GM19025 (cell line): Measurements from ENCODE around the gene TMEM209.

Source experiments
- ATAC-seq: cut with Tn5 transposase; IDR thresholded peaks from one replicate; pipeline ENCODE4 v1.9.1; 2021; ENCODE audit warnings: mild to moderate bottlenecking, low read depth, moderate library complexity; ENCODE audit not compliant: unreplicated experiment

TMEM209 gene

GRCh38 chr7:130145424-130146100, 59.6 kb downstream of the TMEM209 start:
- ATAC-seq = no peak

GRCh38 chr7:130144312-130145171, 60.7 kb downstream of the TMEM209 start:
- no peak for ATAC-seq

GRCh38 chr7:130143986-130144311, 61.3 kb downstream of the TMEM209 start:
- ATAC-seq = no peak

DNA sequence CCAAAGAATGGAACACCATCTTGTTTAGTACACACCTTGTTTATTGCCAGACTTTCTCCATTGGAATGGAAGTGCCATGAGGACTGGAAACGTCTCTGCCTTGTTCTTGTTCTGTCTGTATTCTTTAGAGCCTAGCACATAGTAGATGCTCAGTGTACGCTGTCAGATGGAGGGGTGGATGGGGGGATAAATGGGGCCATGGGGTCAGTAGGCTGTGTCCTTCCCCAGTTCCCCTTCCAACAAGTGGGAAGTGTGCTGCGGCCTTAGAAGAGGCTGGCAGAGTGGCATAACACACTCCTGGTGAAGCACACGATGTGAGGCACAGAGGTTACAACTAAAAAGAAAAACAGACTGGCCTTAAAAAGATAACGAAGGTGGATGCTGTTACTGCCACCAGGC, 61.9 kb downstream of the TMEM209 start:
- ATAC-seq = no peak

DNA sequence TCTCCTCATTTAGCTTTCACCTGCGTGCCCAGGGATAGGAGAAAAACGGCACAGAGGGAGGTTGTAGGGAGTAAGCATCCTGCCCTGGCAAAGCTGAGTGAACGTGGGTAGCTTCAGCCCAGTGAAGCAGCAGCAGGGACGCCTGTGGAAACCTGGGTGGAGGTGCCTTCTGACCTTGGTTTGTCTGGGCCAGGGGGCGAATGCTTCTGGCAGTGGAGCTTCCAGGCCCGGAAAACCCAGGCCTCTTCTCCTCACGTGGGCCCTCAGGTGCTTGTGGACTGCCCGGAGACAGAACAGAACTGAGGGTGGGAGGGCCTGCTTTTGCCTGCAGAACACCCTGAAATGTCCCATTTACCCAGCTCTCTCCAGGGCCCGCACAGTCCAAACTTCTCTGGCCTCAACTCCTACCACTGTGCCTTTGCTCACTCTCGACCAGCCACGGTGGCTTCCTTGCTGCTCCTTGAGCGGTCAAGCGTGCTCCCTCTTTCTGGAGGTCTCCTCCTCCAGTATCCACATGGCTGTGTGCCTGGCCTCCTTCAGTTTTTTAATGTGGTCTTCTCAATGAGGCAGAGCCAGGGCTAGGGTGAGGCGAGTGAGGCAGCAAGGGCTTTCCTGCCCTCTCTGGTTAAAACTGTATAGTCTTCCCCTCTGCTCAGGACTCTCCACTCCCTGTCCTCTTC, 62.4 kb downstream of the TMEM209 start:
- no peak for ATAC-seq

DNA sequence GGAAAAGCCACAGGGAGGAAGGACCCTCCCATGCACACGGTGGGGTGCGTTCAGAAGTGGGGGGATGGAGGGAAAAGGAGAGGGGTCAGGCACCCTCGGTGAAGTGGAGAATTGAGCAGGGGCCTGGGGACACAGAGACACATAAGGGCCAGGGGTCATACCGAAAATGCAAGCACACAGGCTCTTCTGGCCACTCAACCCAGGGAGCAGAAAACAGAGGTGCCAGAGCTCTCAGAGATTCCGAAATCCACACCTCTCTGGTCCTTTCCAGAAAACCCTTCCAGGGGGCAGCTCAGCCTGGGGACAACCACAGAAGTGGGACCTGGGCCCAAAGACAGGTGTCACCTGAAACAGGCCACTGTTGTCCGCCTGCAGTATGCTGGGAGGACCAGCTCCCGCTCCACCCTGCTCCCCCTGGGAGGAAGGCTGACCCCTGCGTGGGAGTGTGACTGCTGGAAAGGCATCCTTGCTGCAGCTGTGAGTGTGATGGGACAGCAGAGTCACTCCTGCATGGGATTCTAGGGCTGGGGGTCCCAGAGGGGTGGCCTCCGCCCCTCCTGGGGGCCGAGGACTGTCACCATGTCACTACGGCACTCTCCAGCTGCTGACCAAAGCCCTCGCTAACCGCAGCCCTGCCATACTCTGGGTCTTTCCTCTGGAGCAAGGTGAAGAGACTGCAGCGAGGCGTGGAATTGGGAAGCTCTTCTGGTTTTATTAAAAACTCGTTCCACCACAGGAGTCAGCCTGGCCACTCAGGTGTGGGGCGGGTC, 63.1 kb downstream of the TMEM209 start:
- ATAC-seq = no peak

DNA sequence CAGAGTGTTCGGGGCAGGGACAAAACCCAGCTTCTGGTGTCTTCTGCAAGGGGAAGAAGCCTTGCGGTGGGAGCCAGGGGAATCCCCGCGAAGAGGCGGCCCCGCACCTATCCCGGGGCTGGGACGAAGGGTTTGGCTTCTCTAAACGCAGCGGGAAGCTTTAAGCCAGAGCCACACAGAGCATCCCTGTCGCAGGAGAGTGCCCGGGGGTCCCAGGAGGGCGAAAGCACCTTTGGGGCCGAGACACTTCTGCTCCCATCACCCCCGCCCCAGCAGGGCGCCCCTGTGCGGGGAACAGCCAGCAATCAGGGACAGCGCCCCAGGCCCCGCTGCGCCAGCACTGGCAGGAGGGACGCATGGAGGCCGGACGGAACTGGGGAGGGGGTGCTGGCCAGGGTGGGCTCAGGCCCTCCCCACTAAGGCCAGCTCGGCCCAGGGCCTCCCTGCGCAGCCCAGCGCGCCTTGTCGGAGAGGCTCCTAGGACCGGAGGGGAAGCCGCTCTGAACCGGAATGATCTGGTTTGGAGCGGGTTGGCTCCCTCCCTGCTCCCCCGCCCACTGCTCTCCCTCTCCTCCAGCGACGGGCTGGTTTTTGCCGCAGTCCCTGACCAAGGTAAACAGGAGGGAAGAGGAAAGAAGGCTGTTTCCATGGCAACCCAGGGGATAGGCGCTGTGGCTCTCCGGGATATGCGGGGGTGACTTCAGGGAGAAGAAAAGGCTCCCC, 63.9 kb downstream of the TMEM209 start:
- ATAC-seq = peak; percentile 54

- no peak for ATAC-seq
Measured at GRCh38 chr7:130140551-130141160, 64.5 kb downstream of the TMEM209 start.

DNA sequence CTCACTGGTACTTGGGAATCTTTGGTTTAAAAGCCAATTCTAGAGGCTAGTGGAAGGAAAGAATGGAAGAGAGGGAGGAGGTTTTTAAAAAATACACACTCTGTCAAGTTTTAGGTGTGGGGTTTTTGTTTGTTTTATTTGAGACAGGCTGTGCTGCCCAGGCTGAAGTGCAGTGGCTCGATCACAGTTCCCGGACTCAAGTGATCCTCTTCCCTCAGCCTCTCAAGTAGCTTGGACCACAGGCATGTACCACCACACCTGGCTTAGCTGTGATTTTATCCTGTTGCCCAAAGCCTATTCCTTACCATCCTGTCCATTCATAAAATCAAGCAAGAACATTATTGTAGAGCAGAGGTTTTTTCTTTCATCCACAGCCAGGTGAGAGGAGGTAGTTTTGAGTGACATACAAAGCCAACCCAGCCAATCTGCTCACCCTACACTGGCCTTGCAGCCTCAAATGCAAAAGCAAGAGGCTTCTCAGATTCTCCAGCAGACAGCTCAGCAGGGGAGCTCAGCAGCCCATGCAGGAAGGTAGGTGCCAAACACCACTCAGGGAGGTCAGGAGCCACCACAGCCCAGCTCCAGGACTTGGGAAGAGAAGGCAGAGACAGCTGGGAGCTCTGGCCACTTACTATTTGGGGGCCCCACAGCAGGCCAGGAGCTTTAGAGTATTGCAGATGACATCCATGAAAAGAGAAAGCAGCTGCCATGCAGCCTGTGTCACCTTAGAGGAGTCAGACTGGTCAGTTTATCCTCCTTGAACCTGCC, 65.8 kb downstream of the TMEM209 start:
- ATAC-seq = no peak

DNA sequence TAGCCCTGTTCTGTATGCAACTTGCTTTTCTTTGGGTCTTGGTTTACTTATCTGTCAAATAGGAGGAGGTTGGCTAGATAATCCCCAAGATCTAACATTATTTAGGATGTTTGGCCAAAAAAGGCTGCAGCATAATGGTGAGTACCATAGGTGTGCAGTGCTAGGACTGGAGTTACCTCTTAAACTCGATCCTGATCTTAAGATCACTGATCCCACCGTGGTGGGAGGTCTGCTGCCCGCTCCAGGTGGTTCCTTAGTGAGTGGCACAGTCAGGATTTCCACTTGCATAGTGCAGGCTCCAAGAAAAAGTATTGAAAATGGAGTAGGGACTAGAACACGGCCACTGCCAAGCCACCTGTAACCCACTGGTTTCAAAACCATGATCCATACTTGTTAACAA, 68.0 kb downstream of the TMEM209 start:
- ATAC-seq = no peak

DNA sequence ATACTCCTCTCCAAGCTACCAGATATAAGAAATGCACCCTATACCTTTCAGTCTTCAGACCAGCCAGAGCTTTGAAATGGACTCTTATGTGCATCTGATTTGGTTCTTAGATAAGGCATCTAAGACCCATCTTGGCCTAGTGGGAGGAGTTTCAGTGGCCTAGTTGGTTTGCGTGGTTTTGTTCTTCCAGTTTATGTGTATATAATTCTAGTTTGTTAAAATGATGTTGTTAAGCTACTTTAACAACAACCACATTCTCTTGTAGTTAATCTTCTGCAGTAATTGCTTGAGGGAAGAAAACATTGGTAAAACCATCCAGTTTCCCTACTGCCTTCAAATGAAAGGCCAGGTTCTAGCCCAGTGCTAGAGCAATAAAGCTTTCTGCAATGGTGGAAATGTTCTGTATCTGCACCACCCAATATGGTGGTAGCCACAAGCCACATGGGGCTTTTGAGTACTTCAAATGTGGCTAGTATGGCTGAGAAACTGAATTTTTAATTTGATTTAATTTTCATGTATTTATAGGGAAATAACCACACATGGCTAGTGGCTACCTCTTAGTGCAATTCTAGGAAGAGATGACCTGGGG, 68.5 kb downstream of the TMEM209 start:
- no peak for ATAC-seq

- ATAC-seq = no peak
Measured at GRCh38 chr7:130135208-130136205, 69.7 kb downstream of the TMEM209 start.

- no peak for ATAC-seq
Measured at GRCh38 chr7:130134726-130135125, 70.5 kb downstream of the TMEM209 start.

DNA sequence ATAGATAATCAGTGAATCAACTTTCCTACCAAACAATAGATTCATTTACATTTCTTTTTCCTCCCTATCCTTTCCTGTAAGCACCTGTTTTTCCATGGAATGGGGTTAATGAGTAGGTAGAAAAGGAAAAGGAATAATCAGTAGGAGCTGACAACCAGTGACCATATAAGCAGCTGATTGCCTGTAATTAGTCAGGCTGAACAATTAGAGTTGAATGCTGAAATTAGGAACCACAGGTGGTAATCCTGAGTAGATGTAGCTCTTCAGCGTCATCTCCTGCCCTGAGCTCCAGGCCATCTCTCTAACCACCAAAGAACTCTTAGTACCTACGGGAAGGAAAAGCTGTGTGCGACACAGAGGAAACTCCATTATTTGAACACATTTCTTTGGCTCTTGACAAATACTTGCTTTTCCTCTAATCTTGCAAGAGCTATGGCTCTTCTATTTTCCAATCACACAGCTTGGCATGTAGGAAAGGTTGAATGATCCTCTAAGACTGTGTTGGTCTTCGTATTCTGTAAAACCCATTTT, 71.0 kb downstream of the TMEM209 start:
- ATAC-seq = no peak

DNA sequence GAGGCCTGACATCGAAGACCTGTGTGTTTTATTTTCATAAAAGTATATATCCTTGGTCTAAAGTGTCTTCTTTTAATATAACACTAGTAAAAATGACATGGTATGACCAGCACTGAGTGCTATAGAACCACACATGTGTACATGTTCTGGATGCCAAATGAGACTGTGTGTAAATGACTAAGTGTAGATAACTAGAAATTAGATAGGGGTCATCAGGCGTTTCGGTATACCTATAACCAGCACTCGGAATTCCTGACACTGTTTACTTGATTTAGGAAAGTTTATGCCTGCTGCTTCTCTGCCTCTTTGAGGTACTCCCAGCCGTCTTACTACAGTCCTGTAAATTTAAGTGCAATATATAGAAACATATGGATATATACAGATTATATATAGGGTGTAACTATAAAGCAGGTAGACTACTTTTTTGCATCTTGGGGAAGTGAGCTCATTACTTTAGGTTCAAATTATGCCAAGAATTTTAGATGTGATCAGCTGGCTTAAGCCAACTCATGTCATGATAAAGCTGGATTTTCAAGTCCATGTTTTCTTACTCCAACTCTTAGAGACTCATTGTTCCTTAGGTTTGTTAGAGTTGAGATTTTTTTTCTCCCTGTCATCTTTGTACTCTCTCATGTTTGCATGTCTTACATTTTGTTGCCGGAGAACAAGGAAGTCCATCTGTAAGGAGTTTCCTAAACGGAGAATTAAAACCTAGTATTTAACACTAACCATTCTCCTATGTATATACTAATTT, 72.0 kb downstream of the TMEM209 start:
- ATAC-seq = no peak
